HL-60/S4 treated with phorbol 12-myristate 13-acetate at 8.2 ng/mL for 4 days and 3 days (cell line): ENCODE results near the gene SMARCB1.
"Not testable (repeated sequence)": the region's sequence is repeated elsewhere in the genome, so short reads cannot be mapped to it uniquely, and the experiment has no call there.

Source experiments
- in situ Hi-C: fragments of 300-500 bp; cut with MboI; formaldehyde crosslinking; loops from 2 replicates; pipeline ENCODE4 v1.15.0; 2022; ENCODE audit warnings: low sequenced_read_pairs

Gene SMARCB1

GRCh38 chr22:23841736-23842445 is 55.1 kb downstream of the SMARCB1 start:
- in situ Hi-C loops = no loop called here

DNA sequence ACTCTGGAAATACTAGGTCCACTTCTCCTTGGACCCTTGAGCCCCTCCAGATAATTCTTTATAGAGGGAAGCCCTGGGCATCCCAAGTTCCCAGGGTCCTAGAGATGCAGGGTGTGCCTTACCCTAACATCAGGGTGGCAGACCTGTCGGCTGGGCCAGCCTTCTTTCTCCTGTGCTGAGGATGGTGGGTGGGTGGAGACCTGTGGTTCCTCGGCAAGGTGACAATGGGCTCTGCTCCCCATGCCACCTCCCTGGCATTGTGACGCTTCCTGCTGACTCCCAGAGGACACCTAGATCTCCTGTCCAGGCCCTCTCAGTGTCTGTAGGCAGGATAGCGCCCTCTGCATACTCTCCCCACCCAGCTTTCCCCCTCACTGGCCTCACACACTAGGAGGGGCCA is 55.8 kb downstream of the SMARCB1 start:
- in situ Hi-C loops = no loop called here

- in situ Hi-C loops = no loop called here
These were observed 58.0 kb downstream of the SMARCB1 start for GRCh38 chr22:23844739-23845202.

GRCh38 chr22:23845265-23846080 is 58.7 kb downstream of the SMARCB1 start:
- in situ Hi-C loops = no loop called here

GRCh38 chr22:23846081-23846469 is 59.3 kb downstream of the SMARCB1 start:
- in situ Hi-C loops = no loop called here

DNA sequence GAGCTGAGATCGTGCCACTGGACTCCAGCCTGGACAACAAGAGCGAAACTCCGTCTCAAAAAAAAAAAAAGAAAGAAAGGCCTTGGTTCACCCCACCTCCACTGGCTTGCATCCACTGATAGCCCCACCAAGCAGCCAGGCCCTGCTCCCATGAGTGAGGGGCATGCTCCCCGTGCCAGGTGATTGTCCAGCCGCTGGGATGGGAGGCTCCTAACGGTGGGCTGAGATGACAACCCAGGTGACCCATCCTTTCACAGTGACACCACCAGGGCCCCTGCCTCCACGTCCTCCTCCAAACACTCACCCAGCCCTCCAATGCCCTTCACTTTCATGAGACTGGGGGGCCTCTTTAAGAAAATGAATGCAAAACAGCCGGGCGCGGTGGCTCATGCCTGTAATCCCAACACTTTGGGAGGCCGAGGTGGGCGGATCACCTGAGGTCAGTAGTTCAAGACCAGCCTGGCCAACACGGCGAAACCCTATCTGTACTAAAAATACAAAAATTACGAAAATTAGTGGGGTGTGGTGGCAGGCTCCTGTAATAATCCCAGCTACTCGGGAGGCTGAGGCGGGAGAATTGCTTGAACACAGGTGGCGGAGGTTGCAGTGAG is 60.6 kb downstream of the SMARCB1 start:
- in situ Hi-C loops = no loop called here

DNA sequence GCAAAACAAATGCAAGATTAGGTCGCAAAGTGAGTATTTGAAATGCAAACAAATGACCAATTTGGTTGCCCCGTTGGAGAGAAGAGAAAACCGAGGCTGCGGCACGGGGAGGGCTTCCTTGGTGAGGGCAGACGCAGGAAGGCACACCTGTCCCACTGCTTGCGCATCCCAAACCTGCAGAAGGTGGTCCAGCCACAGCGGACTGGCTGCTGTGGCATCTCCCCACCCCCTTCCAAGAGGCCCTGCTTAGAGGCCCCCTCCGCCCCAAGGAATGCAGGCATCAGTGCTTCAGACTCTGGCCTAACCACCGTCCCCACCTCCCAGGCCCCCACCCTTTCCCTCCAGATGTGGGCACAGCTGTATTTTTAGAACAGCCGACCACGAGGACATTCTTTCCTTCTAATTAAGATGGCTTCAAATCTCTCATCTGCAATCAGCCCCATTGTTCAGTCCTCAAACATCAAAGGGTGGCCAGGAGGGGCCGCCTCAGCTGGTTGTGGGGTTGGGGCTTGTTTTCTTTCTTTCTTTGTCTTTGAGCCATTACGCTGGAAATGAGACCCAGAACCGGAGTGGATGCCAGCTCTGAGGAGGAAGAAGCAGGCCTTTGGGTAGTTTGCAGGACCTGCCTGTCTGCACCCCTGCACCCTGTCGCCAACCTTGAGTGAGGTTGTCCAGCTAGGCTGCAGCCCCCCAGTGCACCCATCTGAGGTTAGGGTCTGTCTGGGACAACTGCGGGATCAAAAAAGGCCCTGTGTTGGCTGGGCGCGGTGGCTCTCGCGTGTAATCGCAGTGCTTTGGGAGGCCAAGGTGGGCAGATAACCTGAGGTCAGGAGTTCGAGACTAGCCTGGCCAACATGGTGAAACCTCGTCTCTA is 61.5 kb downstream of the SMARCB1 start:
- in situ Hi-C loops = no loop called here

DNA sequence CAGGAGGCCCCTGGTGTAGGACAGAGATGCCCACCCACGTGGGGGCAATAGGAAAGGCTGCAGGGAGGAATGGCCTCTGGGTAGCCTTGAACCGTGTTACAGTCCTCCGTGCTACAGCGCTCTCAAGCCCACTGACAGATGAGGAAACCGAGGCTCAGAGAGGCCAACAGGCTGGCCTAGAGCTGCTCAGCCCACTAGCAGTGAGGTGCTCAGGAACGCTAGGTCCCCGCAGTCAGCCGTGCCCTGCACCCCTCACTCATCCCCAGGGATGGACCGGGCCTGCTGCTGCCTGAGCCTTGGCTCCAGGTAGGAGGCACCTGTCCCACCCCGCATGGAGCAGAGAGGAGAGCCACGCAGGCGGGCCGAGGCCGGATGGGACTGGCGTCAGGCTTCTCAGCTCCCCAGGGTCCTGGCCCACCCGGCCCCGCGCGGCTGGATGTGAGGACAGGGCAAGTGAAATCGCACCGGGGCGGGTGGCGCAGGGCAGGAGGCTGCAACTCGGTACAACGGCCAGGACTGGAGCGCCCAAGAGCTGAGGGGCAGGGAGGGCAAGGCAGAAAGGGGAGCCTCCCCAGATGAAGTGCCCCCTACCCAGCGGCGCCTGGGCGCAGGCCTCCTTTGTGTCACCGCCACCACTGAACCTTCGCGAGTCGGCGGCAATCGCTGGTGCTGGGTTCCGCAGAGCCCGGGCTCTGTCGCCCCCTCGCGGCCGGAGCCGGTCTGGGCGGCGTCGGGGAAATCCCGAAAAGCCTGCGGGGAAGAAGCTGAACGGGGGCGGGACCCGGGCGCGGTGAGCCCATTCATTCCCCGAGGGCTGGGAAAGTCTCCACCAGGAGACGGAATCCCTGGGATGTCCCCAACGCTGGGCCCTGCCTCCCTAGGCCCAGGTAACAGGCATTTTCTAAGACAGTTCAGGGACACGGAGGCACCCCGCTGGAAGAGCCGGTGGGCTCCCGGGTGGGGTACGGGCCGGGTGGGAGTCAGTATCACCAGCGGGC is 62.5 kb downstream of the SMARCB1 start:
- in situ Hi-C loops = no loop called here

- in situ Hi-C loops = no loop called here
These were observed 63.4 kb downstream of the SMARCB1 start for GRCh38 chr22:23850136-23850611.

DNA sequence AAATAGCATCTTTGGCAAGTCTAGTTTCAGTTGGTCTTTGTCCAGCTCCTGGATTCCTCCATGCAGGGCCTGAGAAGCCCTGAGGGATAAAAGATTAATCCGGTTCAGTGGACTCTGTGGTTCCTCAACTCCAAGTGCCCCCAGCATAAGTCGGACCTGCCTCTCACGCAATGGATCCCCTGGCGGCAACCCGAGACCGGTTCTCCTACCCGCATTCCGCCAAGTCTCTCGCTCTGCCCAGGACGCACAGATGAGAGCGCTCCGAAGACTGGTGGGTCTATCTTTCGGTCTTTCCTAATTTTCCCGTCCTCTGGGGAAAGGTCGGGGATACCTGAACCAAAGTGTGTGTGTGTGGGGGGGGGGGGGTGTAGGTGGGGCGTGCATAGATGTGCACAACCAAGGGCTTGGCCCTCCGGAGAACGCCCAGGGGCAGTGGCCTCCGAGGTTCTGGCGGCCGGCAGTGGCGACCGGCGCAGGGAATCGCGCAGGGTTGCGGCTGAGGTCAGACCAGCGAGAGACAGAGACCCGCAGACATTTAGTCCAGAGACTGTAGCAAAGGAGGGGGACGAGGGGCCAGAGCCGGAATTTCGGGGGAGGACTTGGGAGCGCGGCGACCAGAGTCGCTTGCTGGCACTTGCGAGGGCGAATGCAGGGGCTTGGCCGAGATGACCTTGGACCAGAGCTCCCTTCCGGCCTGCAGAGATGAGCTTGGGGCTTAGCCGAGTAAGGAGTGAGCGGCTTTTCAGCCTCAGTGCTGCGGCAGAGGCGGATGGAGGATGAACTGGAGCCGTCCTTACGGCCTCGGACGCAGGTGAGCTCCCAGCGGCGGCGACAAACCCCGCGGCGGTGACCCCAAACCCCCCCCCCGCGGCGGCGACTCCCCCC is 70.2 kb downstream of the SMARCB1 start:
- in situ Hi-C loops = no loop called here

- in situ Hi-C loops = no loop called here
These were observed 71.1 kb downstream of the SMARCB1 start, which contains the start of gene SLC2A11 for GRCh38 chr22:23857606-23858483. Gene SLC2A11, plus strand, starts transcription at chr22:23857875. Its CDS starts 125 bp downstream, at chr22:23858000.

- in situ Hi-C loops = no loop called here
These were observed 71.7 kb downstream of the SMARCB1 start for GRCh38 chr22:23858484-23858815.

- in situ Hi-C loops = no loop called here
These were observed 72.4 kb downstream of the SMARCB1 start for GRCh38 chr22:23859201-23859600.

- in situ Hi-C loops = not testable (repeated sequence)
These were observed 73.4 kb downstream of the SMARCB1 start for GRCh38 chr22:23860187-23860586.

GRCh38 chr22:23862103-23862502 is 75.3 kb downstream of the SMARCB1 start:
- in situ Hi-C loops = no loop called here

DNA sequence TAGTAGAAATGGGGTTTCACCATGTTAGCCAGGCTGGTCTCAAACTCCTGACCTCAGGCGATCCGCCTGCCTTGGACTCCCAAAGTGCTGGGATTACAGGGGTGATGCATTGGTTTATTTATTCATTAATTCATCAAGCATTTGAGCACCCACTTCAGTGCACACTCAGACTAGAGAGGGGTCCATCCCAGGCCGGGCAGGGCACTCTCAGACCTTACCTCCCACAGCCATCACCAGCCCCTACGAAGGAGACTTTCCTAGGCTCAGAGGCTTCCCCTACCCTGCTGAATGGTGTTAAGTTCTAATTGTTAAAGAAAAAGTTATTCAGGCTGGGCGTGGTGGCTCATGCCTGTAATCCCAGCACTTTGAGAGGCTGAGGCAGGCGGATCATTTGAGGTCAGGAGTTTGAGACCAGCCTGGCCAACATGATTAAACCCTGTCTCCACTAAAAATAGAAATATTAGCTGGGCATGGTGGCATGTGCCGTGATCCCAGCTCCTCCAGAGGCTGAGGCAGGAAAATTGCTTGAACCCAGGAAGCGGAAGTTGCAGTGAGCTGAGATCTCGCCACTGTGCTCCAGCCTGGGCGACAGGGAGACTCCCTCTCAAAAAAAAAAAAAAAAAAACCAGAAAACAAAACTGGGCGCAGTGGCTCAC is 77.9 kb downstream of the SMARCB1 start:
- in situ Hi-C loops = not testable (repeated sequence)

- in situ Hi-C loops = no loop called here
These were observed 81.8 kb downstream of the SMARCB1 start for GRCh38 chr22:23868580-23868979.
